H9 (cell line): ENCODE data around the gene ATAD1. TPM values are rescaled to one million over a fixed set of nuclear protein-coding genes. Genes with fewer than 3 reads are reported as not detected.

Experiments
- DNase-seq: peaks from one replicate; pipeline ENCODE4 v3.0.0-alpha.2; 2017
- H2AFZ ChIP-seq: one replicate; pipeline ENCODE4 v1.6.1; 2013; ENCODE audit warnings: mild to moderate bottlenecking, low read length, control low read depth, moderate library complexity
- H2AK5ac ChIP-seq: 2 replicates; pipeline ENCODE4 v1.6.1; 2013; ENCODE audit warnings: low read length, control low read depth, mixed read lengths; ENCODE audit not compliant: insufficient read length
- H2BK120ac ChIP-seq: one replicate; pipeline ENCODE4 v1.6.1; 2013; ENCODE audit warnings: low read depth, mild to moderate bottlenecking, low read length, control low read depth, inconsistent platforms; ENCODE audit not compliant: poor library complexity, severe bottlenecking
- H2BK12ac ChIP-seq: 2 replicates; pipeline ENCODE4 v1.6.1; 2013; ENCODE audit warnings: low read length, control low read depth, mixed read lengths, low read depth; ENCODE audit not compliant: insufficient read length
- H2BK15ac ChIP-seq: 2 replicates; pipeline ENCODE4 v1.6.1; 2013; ENCODE audit warnings: low read depth, low read length, control low read depth
- H2BK20ac ChIP-seq: one replicate; pipeline ENCODE4 v1.6.1; 2013; ENCODE audit warnings: low read depth, mild to moderate bottlenecking, low read length, control low read depth, inconsistent platforms; ENCODE audit not compliant: poor library complexity, severe bottlenecking
- H2BK5ac ChIP-seq: 2 replicates; pipeline ENCODE4 v1.6.1; 2013; ENCODE audit warnings: low read length, control low read depth, mixed read lengths; ENCODE audit not compliant: insufficient read length
- H3K14ac ChIP-seq: 2 replicates; pipeline ENCODE4 v1.6.1; 2013; ENCODE audit warnings: low read length, control low read depth; ENCODE audit not compliant: insufficient read depth
- H3K18ac ChIP-seq: 2 replicates; pipeline ENCODE4 v1.6.1; 2013; ENCODE audit warnings: low read depth, mild to moderate bottlenecking, mixed read lengths, low read length, control low read depth; ENCODE audit not compliant: insufficient read length
- H3K23ac ChIP-seq: 2 replicates; pipeline ENCODE4 v1.6.1; 2013; ENCODE audit warnings: low read length, control low read depth, mixed read lengths, low read depth; ENCODE audit not compliant: insufficient read length
- H3K23me2 ChIP-seq: 2 replicates; pipeline ENCODE4 v1.6.1; 2013; ENCODE audit warnings: low read depth, mild to moderate bottlenecking, mixed read lengths, low read length, control low read depth; ENCODE audit not compliant: insufficient read length, poor library complexity, severe bottlenecking
- H3K27ac ChIP-seq: 2 replicates; pipeline ENCODE4 v1.5.1; 2013; ENCODE audit warnings: low read length, control low read depth, mixed read lengths, low read depth; ENCODE audit not compliant: insufficient read length
- H3K27me3 ChIP-seq: 2 replicates; pipeline ENCODE4 v1.6.1; 2013; ENCODE audit warnings: low read length, control low read depth, inconsistent platforms; ENCODE audit not compliant: insufficient read depth
- H3K4ac ChIP-seq: 2 replicates; pipeline ENCODE4 v1.6.1; 2013; ENCODE audit warnings: low read depth, mild to moderate bottlenecking, control low read depth, inconsistent platforms, low read length, moderate library complexity
- H3K4me1 ChIP-seq: 2 replicates; pipeline ENCODE4 v1.6.1; 2013; ENCODE audit warnings: low read length, control low read depth, inconsistent platforms; ENCODE audit not compliant: insufficient read depth
- H3K4me2 ChIP-seq: 2 replicates; pipeline ENCODE4 v1.6.1; 2013; ENCODE audit warnings: low read length, control low read depth, mixed read lengths; ENCODE audit not compliant: insufficient read length, insufficient read depth
- H3K56ac ChIP-seq: 2 replicates; pipeline ENCODE4 v1.6.1; 2013; ENCODE audit warnings: low read depth, mild to moderate bottlenecking, mixed read lengths, low read length, control low read depth; ENCODE audit not compliant: insufficient read length
- H3K79me1 ChIP-seq: 2 replicates; pipeline ENCODE4 v1.6.1; 2013; ENCODE audit warnings: low read depth, mild to moderate bottlenecking, moderate library complexity, low read length, control low read depth, inconsistent platforms; ENCODE audit not compliant: insufficient read depth, poor library complexity, severe bottlenecking
- H3K79me2 ChIP-seq: 2 replicates; pipeline ENCODE4 v1.6.1; 2013; ENCODE audit warnings: low read length, control low read depth, inconsistent platforms; ENCODE audit not compliant: insufficient read depth
- H3K9ac ChIP-seq: 2 replicates; pipeline ENCODE4 v1.6.1; 2013; ENCODE audit warnings: low read length, control low read depth, mixed read lengths; ENCODE audit not compliant: insufficient read length; ENCODE audit errors: extremely low read depth
- H3K9me3 ChIP-seq: one replicate; pipeline ENCODE4 v1.6.1; 2013; ENCODE audit warnings: low read depth, low read length, inconsistent platforms; ENCODE audit not compliant: control insufficient read depth
- H3T11ph ChIP-seq: one replicate; pipeline ENCODE4 v1.6.1; 2013; ENCODE audit warnings: mild to moderate bottlenecking, low read length, control low read depth, inconsistent platforms
- H4K20me1 ChIP-seq: one replicate; pipeline ENCODE4 v1.6.1; 2013; ENCODE audit not compliant: control insufficient read depth, insufficient read length, insufficient read depth
- H4K5ac ChIP-seq: 2 replicates; pipeline ENCODE4 v1.6.1; 2013; ENCODE audit warnings: low read depth, mild to moderate bottlenecking, mixed read lengths, low read length, control low read depth; ENCODE audit not compliant: insufficient read length
- H4K8ac ChIP-seq: replicated peaks from 2 replicates; pipeline ENCODE4 v1.6.1; 2013; ENCODE audit warnings: low read length, control low read depth, mixed read lengths, low read depth; ENCODE audit not compliant: insufficient read length
- H4K91ac ChIP-seq: 2 replicates; pipeline ENCODE4 v1.6.1; 2013; ENCODE audit warnings: low read depth, mild to moderate bottlenecking, moderate library complexity, mixed read lengths, low read length, control low read depth; ENCODE audit not compliant: insufficient read length
- H3K27ac Mint-ChIP-seq, 3 experiments: 2 replicates in 2 of 3; 3 replicates in 1 of 3; pipeline ENCODE4 v1.8.0; 2020 to 2021; ENCODE audit warnings: mixed read lengths in 3 of 3, mild to moderate bottlenecking in 1 of 3, moderate library complexity in 1 of 3
- H3K27me3 Mint-ChIP-seq: 2 replicates; pipeline ENCODE4 v1.8.0; 2021; ENCODE audit warnings: low read depth, mild to moderate bottlenecking, moderate library complexity, mixed read lengths
- H3K36me3 Mint-ChIP-seq, 3 experiments: 2 replicates in 2 of 3; 3 replicates in 1 of 3; pipeline ENCODE4 v1.8.0; 2020 to 2021; ENCODE audit warnings: low read depth in 3 of 3, mixed read lengths in 3 of 3; ENCODE audit not compliant: insufficient read depth in 1 of 3
- H3K4me1 Mint-ChIP-seq, 2 experiments: 2 replicates each; pipeline ENCODE4 v1.8.0; 2020; ENCODE audit warnings: mixed read lengths in 2 of 2
- H3K4me3 Mint-ChIP-seq, 2 experiments: 2 replicates in 1 of 2; 3 replicates in 1 of 2; pipeline ENCODE4 v1.8.0; 2020 to 2021; ENCODE audit warnings: mild to moderate bottlenecking in 2 of 2, mixed read lengths in 2 of 2, moderate library complexity in 1 of 2
- H3K9me3 Mint-ChIP-seq, 2 experiments: 2 replicates in 1 of 2; 3 replicates in 1 of 2; pipeline ENCODE4 v1.8.0; 2020; ENCODE audit warnings: mild to moderate bottlenecking in 2 of 2, mixed read lengths in 2 of 2, moderate library complexity in 1 of 2
- WGBS: extraction: QIAGEN DNeasy Blood & Tissue Kit; methylation state at CpG from one replicate; pipeline ENCODE4 v1.1.7; 2013; ENCODE audit warnings: missing lambda C conversion rate, low lambda C conversion rate, mixed read lengths; ENCODE audit not compliant: insufficient read length; ENCODE audit errors: extremely low coverage; 5-methylcytosine and 5-hydroxymethylcytosine counted together
- total RNA-seq: library from RNA; stranded (reverse); gene quantifications from 2 replicates; pipeline ENCODE4 v1.2.1, GENCODE V29; 2021
- TF ChIP-seq, protein P1 (sequence below): fragments of 200-600 bp; sonication (generic); conservative IDR thresholded peaks from 3 replicates; pipeline ENCODE4 v1.8.0; 2021; ENCODE audit warnings: antibody characterized with exemption, mild to moderate bottlenecking

ATAD1 gene
- total RNA-seq, 1 experiment from 2014 or later, result 38.7 TPM

DNA sequence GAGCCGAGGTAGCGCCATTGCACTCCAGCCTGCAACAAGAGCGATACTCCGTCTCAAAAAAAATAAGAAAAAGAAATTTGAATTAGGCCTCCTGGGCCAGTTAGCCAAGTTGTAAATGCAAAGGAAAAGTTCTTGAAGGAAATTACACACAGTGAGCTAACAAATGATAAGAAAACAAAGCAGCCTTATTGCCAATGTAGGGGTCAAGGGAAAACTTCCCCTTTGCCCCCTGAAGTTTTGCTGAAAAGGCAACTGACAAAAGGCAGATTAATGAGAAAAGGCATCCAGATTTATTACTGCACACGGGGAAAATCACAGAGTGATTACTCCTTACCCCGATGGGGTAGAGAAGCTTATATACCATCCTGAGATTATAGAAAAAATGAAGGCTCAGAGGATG lies 88.1 kb downstream of the ATAD1 start:
- Histone ChIP-seq H3K23ac (no peak overlapping the region), H3K14ac (no peak overlapping the region), H3K9me3 (no peaks in the 10 kb centered on the region), H4K5ac (no peak overlapping the region), H4K8ac (no peak overlapping the region), H2AK5ac (no peak overlapping the region), H2BK20ac (no peak overlapping the region), H3K79me1 (no peaks in the 10 kb centered on the region), H3K27ac (no peak overlapping the region), H2BK12ac (no peak overlapping the region), H2BK5ac (no peak overlapping the region), H3K79me2 (no peaks in the 10 kb centered on the region), H3K9ac (no peak overlapping the region), H3T11ph (no peak overlapping the region), H4K20me1 (no peaks in the 10 kb centered on the region), H2AFZ (no peak overlapping the region), H3K4me1 (peaks cover 4% of the 10 kb centered on the region; the same call in 1 of the 2 replicates), H3K4ac (no peak overlapping the region), H2BK120ac (no peak overlapping the region), H3K18ac (no peak overlapping the region), H3K56ac (no peak overlapping the region), H3K23me2 (no peaks in the 10 kb centered on the region), H4K91ac (no peak overlapping the region), H3K4me2 (no peak overlapping the region), H3K27me3 (no peaks in the 10 kb centered on the region), H2BK15ac (no peak overlapping the region)
- TF ChIP-seq, protein P1, sequence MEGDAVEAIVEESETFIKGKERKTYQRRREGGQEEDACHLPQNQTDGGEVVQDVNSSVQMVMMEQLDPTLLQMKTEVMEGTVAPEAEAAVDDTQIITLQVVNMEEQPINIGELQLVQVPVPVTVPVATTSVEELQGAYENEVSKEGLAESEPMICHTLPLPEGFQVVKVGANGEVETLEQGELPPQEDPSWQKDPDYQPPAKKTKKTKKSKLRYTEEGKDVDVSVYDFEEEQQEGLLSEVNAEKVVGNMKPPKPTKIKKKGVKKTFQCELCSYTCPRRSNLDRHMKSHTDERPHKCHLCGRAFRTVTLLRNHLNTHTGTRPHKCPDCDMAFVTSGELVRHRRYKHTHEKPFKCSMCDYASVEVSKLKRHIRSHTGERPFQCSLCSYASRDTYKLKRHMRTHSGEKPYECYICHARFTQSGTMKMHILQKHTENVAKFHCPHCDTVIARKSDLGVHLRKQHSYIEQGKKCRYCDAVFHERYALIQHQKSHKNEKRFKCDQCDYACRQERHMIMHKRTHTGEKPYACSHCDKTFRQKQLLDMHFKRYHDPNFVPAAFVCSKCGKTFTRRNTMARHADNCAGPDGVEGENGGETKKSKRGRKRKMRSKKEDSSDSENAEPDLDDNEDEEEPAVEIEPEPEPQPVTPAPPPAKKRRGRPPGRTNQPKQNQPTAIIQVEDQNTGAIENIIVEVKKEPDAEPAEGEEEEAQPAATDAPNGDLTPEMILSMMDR, result no peak
- no peak for DNase-seq
- Mint-ChIP-seq H3K27ac (no peak overlapping the region), H3K4me1 (peaks cover 19 to 21% of the 10 kb centered on the region in 2 experiments), H3K36me3 (peaks cover 0 to 4% (median 2%) of the 10 kb centered on the region in 3 experiments; a peak in 2 of 7 replicates), H3K9me3 (no peaks in the 10 kb centered on the region), H3K27me3 (no peaks in the 10 kb centered on the region), H3K4me3 (no peak overlapping the region)
- WGBS, result no CpG with 5 or more reads among the region's 6 CpGs
